Neural progenitor cell (in vitro differentiated cells): Measurements from ENCODE around the gene HBG2. TPM values are rescaled to one million over a fixed set of nuclear protein-coding genes. Genes with fewer than 3 reads are reported as not detected.

Experiments
- DNase-seq: peaks from one replicate; pipeline ENCODE4 v3.0.0-alpha.2; 2016; ENCODE audit warnings: low spot score
- H2AFZ ChIP-seq: fragments of 200-600 bp; sonication (generic); replicated peaks from 2 replicates; pipeline ENCODE4 v1.6.1; 2016; ENCODE audit warnings: antibody characterized with exemption
- H3F3A ChIP-seq: fragments of 200-600 bp; sonication (generic); 2 replicates; pipeline ENCODE4 v1.6.1; 2016; ENCODE audit warnings: antibody characterized with exemption, low read depth
- H3K27ac ChIP-seq: fragments of 200-600 bp; sonication (generic); 2 replicates; pipeline ENCODE4 v1.5.1; 2016; ENCODE audit warnings: mild to moderate bottlenecking
- H3K27me3 ChIP-seq: fragments of 200-600 bp; sonication (generic); 2 replicates; pipeline ENCODE4 v1.6.1; 2016; ENCODE audit warnings: mild to moderate bottlenecking, moderate library complexity
- H3K36me3 ChIP-seq: fragments of 200-600 bp; sonication (generic); 2 replicates; pipeline ENCODE4 v1.5.1; 2016
- H3K4me1 ChIP-seq: fragments of 200-600 bp; sonication (generic); 2 replicates; pipeline ENCODE4 v1.6.1; 2016; ENCODE audit warnings: mixed run types
- H3K4me2 ChIP-seq: fragments of 200-600 bp; sonication (generic); 2 replicates; pipeline ENCODE4 v1.6.1; 2016
- H3K4me3 ChIP-seq: fragments of 200-600 bp; sonication (generic); 2 replicates; pipeline ENCODE4 v1.5.1; 2016
- H3K79me2 ChIP-seq: fragments of 200-600 bp; sonication (generic); 2 replicates; pipeline ENCODE4 v1.6.1; 2016; ENCODE audit warnings: low read depth
- H3K9ac ChIP-seq: fragments of 200-600 bp; sonication (generic); 2 replicates; pipeline ENCODE4 v1.6.1; 2016
- H3K9me3 ChIP-seq: fragments of 200-600 bp; sonication (generic); 2 replicates; pipeline ENCODE4 v1.5.1; 2016; ENCODE audit warnings: low read depth
- H4K20me1 ChIP-seq: fragments of 200-600 bp; sonication (generic); 2 replicates; pipeline ENCODE4 v1.6.1; 2016; ENCODE audit warnings: low read depth
- H3K27ac Mint-ChIP-seq: 3 replicates; pipeline ENCODE4 v1.8.0; 2021; ENCODE audit warnings: mixed read lengths
- H3K27me3 Mint-ChIP-seq: 2 replicates; pipeline ENCODE4 v1.8.0; 2022; ENCODE audit warnings: low read depth, mild to moderate bottlenecking, inconsistent platforms, moderate library complexity, mixed read lengths; ENCODE audit not compliant: insufficient read depth
- H3K36me3 Mint-ChIP-seq: 3 replicates; pipeline ENCODE4 v1.8.0; 2021; ENCODE audit warnings: mixed read lengths
- H3K4me1 Mint-ChIP-seq: 3 replicates; pipeline ENCODE4 v1.8.0; 2021; ENCODE audit warnings: mixed read lengths
- H3K4me3 Mint-ChIP-seq: 3 replicates; pipeline ENCODE4 v1.8.0; 2021; ENCODE audit warnings: mild to moderate bottlenecking, moderate library complexity, mixed read lengths
- H3K9me3 Mint-ChIP-seq: 3 replicates; pipeline ENCODE4 v1.8.0; 2020; ENCODE audit warnings: mixed read lengths
- EZH2 ChIP-seq: fragments of 200-600 bp; sonication (generic); IDR thresholded peaks from 2 replicates; pipeline ENCODE4 v1.6.1; 2017; ENCODE audit warnings: antibody characterized with exemption, mild to moderate bottlenecking, moderate library complexity
- EZH2phosphoT487 ChIP-seq: fragments of 200-600 bp; sonication (generic); IDR thresholded peaks from 2 replicates; pipeline ENCODE4 v1.6.1; 2017; ENCODE audit warnings: antibody characterized with exemption
- total RNA-seq: library from RNA; depleted of rRNA; stranded (reverse); fragments of >200 nt; gene quantifications from 2 replicates; pipeline ENCODE4 v1.2.3, GENCODE V29; 2015; ENCODE audit warnings: low replicate concordance
- TF ChIP-seq, protein P1 (sequence below): fragments of 200-600 bp; sonication (generic); IDR thresholded peaks from 2 replicates; pipeline ENCODE4 v1.5.1; 2017; ENCODE audit warnings: antibody characterized with exemption, mild to moderate bottlenecking

HBG2 gene
- total RNA-seq, 1 donor from 2014 or later = not detected

DNA sequence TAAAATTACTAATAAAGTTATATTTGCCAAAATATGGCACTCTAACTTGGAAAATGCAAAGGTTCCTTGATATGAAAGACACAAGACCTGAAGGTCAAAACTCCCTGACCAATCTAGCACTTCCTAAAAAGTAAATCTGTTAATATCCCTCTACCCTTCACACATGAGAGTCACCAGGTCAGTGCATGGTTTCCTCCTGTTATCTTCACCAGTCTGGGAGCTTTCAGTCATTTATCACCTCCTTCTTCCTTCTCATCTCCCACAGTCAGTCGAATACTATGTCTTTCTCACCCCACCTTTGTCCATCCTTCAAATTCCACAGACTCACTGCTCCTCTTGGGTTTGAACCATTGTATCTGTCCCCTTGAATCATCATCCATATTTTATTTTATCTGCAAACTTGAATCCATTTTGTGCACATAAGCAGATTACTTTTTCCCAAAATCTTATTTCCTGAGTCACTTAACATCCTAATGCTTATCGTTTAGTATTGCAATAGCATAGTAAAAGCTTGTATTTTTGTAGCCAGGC is 12.5 kb upstream of the HBG2 start:
- no peaks in the 10 kb centered on the region for H3K27me3 ChIP-seq
- no peak for DNase-seq
- no peaks in the 10 kb centered on the region for H3K4me1 Mint-ChIP-seq
- no peaks in the 10 kb centered on the region for H3F3A ChIP-seq
- H3K4me3 ChIP-seq = no peak overlapping the region
- no peaks in the 10 kb centered on the region for H3K36me3 Mint-ChIP-seq
- H3K4me1 ChIP-seq = peaks cover 5% of the 10 kb centered on the region
- no peaks in the 10 kb centered on the region for H3K79me2 ChIP-seq
- H3K36me3 ChIP-seq = no peaks in the 10 kb centered on the region
- H2AFZ ChIP-seq = no peak overlapping the region
- no peak overlapping the region for H3K4me2 ChIP-seq
- H3K27me3 Mint-ChIP-seq = peaks cover 8% of the 10 kb centered on the region
- no peaks in the 10 kb centered on the region for H4K20me1 ChIP-seq
- TF ChIP-seq EZH2 = no peak
- TF ChIP-seq, protein P1, sequence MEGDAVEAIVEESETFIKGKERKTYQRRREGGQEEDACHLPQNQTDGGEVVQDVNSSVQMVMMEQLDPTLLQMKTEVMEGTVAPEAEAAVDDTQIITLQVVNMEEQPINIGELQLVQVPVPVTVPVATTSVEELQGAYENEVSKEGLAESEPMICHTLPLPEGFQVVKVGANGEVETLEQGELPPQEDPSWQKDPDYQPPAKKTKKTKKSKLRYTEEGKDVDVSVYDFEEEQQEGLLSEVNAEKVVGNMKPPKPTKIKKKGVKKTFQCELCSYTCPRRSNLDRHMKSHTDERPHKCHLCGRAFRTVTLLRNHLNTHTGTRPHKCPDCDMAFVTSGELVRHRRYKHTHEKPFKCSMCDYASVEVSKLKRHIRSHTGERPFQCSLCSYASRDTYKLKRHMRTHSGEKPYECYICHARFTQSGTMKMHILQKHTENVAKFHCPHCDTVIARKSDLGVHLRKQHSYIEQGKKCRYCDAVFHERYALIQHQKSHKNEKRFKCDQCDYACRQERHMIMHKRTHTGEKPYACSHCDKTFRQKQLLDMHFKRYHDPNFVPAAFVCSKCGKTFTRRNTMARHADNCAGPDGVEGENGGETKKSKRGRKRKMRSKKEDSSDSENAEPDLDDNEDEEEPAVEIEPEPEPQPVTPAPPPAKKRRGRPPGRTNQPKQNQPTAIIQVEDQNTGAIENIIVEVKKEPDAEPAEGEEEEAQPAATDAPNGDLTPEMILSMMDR = no peak
- no peak for TF ChIP-seq EZH2phosphoT487
- H3K9ac ChIP-seq = no peak overlapping the region
- no peak overlapping the region for H3K27ac Mint-ChIP-seq
- no peak overlapping the region for H3K27ac ChIP-seq
- H3K4me3 Mint-ChIP-seq = no peak overlapping the region
- no peaks in the 10 kb centered on the region for H3K9me3 Mint-ChIP-seq
- H3K9me3 ChIP-seq = no peaks in the 10 kb centered on the region

DNA sequence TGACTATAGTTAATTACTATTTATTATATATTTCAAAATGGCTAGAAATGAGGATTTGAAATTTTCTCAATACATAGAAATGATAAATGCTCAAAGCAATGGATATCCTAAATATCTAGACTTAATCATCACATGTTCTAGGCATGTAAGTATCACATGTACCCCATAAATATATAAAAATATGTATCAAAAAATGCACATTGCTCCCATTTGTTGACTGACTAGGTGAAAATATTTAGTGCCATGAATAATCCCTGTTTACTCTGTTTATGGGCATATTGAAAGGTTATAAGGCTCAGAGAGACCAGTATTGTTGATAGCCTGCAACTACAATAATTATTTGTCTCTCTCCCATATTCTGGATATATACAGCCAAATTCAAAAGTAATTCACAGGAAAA is 12.0 kb upstream of the HBG2 start:
- no peaks in the 10 kb centered on the region for H4K20me1 ChIP-seq
- H3K27ac ChIP-seq = no peak overlapping the region
- TF ChIP-seq EZH2 (no peak), EZH2phosphoT487 (no peak)
- TF ChIP-seq, protein P1 = no peak
- no peaks in the 10 kb centered on the region for H3K9me3 ChIP-seq
- DNase-seq = no peak
- no peaks in the 10 kb centered on the region for H3K9me3 Mint-ChIP-seq
- H3K36me3 ChIP-seq = no peaks in the 10 kb centered on the region
- peaks cover 5% of the 10 kb centered on the region for H3K4me1 ChIP-seq
- H3K27me3 ChIP-seq = no peaks in the 10 kb centered on the region
- H3K79me2 ChIP-seq = no peaks in the 10 kb centered on the region
- H3K27me3 Mint-ChIP-seq = peaks cover 8% of the 10 kb centered on the region
- no peaks in the 10 kb centered on the region for H3K4me1 Mint-ChIP-seq
- no peak overlapping the region for H3K9ac ChIP-seq
- no peak overlapping the region for H2AFZ ChIP-seq
- no peaks in the 10 kb centered on the region for H3K36me3 Mint-ChIP-seq
- no peak overlapping the region for H3K4me3 Mint-ChIP-seq
- no peaks in the 10 kb centered on the region for H3F3A ChIP-seq
- no peak overlapping the region for H3K4me3 ChIP-seq
- H3K4me2 ChIP-seq = no peak overlapping the region
- no peak overlapping the region for H3K27ac Mint-ChIP-seq

DNA sequence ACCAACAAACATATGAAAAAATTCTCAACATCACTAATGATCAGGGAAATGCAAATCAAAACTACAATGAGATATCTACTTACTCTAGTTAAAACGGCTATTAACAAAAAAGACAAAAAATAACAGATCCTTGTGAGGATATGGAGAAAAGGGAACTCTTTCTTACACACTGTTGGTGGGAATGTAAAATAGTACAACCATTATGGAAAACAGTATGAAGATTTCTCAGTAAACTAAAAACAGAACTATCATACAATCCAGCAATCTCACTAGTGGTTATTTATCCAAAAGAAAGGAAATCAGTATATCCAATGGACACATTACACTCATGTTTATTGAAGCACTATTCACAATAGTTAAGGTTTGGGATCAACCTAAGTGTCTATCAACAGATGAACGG is 11.3 kb upstream of the HBG2 start:
- no peaks in the 10 kb centered on the region for H3K79me2 ChIP-seq

More for the DNA sequence above, 11.3 kb upstream of the HBG2 start:
- no peaks in the 10 kb centered on the region for H3K9me3 ChIP-seq
- no peaks in the 10 kb centered on the region for H3F3A ChIP-seq
- Mint-ChIP-seq H3K27ac (no peak overlapping the region), H3K9me3 (no peaks in the 10 kb centered on the region), H3K27me3 (peaks cover 8% of the 10 kb centered on the region), H3K4me1 (no peaks in the 10 kb centered on the region), H3K36me3 (no peaks in the 10 kb centered on the region), H3K4me3 (no peak overlapping the region)
- no peaks in the 10 kb centered on the region for H4K20me1 ChIP-seq
- peaks cover 4% of the 10 kb centered on the region for H3K4me1 ChIP-seq
- H2AFZ ChIP-seq = no peak overlapping the region
- no peak for DNase-seq
- H3K4me3 ChIP-seq = no peak overlapping the region
- no peak overlapping the region for H3K4me2 ChIP-seq
- no peak overlapping the region for H3K27ac ChIP-seq
- TF ChIP-seq, protein P1 = no peak
- TF ChIP-seq EZH2phosphoT487 = no peak
- no peak for TF ChIP-seq EZH2
- no peaks in the 10 kb centered on the region for H3K27me3 ChIP-seq
- H3K36me3 ChIP-seq = no peaks in the 10 kb centered on the region
- no peak overlapping the region for H3K9ac ChIP-seq
